ENCODE results near the gene TANGO2.

Gene TANGO2

DNA sequence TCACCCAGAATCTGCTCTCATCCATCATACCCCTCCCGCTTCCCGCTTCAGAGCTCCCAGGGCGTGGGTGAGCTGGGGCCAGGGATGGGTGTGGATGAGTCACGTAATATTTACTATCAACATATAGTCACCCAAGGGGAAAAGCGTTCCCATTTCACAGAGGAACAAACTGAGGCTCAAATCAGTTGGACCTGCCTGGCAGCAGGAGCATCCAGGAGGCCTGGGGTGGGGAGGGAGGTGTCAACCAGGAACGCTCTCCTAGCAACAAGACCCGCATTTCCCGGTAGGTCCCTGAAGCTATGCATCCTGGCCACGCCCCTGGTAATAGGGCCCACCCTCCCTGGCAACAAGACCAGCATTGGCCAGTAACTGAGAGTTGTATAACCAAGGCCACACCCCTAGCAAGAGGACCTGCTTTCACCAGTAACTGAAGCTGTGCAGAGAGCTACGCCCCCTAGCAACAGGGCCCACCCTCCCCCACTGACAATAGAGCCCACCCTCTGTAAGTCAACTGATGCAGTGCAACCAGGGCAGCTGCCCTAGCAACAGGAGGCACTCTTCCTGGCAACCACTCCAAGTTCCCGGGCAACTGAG is 46.5 kb upstream of the TANGO2 start:
- H3K4me2 ChIP-seq (ENCODE audit: low read length) = peak overlapping the region; percentile 43; the same call in 1 of the 2 replicates
- no peaks in the 10 kb centered on the region for H3K79me2 ChIP-seq (ENCODE audit: insufficient read depth, low read length)
- no peaks in the 10 kb centered on the region for H3K36me3 ChIP-seq (ENCODE audit: insufficient read depth, low read length)
- H2AFZ ChIP-seq (ENCODE audit: low read length) = no peak overlapping the region
- no peaks in the 10 kb centered on the region for H3K9me2 ChIP-seq (ENCODE audit: low read depth, low read length)
- H3K4me3 ChIP-seq (ENCODE audit: low read depth, low read length, poor library complexity, severe bottlenecking) = peak overlapping the region; percentile 30
- no peaks in the 10 kb centered on the region for H3F3A ChIP-seq (ENCODE audit: insufficient read depth, low read length)
- no peaks in the 10 kb centered on the region for H3K9me3 ChIP-seq (ENCODE audit: low read length)
- no peaks in the 10 kb centered on the region for H4K20me1 ChIP-seq (ENCODE audit: insufficient read depth, low read length)
- no peak for TF ChIP-seq EZH2 (IDR thresholded peaks at IDR 0.05; ENCODE audit: borderline replicate concordance, low read length)
- TF ChIP-seq, protein P1, sequence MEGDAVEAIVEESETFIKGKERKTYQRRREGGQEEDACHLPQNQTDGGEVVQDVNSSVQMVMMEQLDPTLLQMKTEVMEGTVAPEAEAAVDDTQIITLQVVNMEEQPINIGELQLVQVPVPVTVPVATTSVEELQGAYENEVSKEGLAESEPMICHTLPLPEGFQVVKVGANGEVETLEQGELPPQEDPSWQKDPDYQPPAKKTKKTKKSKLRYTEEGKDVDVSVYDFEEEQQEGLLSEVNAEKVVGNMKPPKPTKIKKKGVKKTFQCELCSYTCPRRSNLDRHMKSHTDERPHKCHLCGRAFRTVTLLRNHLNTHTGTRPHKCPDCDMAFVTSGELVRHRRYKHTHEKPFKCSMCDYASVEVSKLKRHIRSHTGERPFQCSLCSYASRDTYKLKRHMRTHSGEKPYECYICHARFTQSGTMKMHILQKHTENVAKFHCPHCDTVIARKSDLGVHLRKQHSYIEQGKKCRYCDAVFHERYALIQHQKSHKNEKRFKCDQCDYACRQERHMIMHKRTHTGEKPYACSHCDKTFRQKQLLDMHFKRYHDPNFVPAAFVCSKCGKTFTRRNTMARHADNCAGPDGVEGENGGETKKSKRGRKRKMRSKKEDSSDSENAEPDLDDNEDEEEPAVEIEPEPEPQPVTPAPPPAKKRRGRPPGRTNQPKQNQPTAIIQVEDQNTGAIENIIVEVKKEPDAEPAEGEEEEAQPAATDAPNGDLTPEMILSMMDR (IDR thresholded peaks at IDR 0.05; ENCODE audit: low read length) = no peak
- no peak overlapping the region for H3K9ac ChIP-seq (ENCODE audit: low read length)
- H3K27me3 ChIP-seq (ENCODE audit: insufficient read depth, low read length) = peaks cover 3% of the 10 kb centered on the region; the same call in 1 of the 2 replicates
- H3K4me1 ChIP-seq (ENCODE audit: insufficient read depth, low read length, severe bottlenecking) = peaks cover 13% of the 10 kb centered on the region
- no peak overlapping the region for H3K27ac ChIP-seq (ENCODE audit: low read depth, low read length, poor library complexity, severe bottlenecking)

DNA sequence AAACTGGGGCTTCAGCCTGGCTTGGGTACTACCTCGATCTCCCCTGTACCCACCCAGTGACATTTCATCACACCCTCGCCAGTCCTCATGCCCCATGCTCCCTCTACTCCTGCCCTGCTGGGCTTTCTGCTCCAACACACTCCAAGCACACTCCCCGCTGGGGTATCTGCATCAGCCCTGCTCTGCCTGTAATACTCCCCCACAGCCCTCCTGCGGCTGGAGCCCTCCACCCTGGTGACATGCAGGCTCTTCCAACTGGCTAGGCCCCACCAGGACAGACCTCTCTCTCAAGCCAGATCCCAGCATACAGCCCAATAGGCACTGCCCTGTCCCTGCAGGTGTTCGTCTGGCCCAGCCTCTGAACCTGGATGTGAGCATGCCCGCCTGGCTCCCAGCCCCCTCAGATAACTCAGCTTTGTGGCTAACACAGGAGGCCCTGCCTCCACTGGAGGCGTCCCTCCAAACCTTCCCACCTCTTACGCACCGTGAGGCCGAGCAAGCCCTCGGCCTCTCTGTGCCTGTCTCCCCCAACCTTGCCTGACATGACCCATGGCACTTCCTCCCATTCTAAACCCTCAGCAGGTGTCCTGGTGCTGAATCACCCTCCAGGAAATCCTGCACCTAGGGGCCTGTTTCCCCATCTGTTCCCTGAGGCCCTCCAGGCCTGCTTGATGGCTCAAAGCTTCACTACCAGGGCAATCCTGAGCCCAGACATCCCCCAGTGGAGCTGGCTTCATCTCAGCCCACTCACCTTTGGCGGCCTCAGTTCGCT is 45.8 kb upstream of the TANGO2 start:
- Histone ChIP-seq H3K9me2 (ENCODE audit: low read depth, low read length) (no peaks in the 10 kb centered on the region), H3K4me1 (ENCODE audit: insufficient read depth, low read length, severe bottlenecking) (peaks cover 13% of the 10 kb centered on the region), H3K27ac (ENCODE audit: low read depth, low read length, poor library complexity, severe bottlenecking) (no peak overlapping the region), H4K20me1 (ENCODE audit: insufficient read depth, low read length) (no peaks in the 10 kb centered on the region), H3K9ac (ENCODE audit: low read length) (no peak overlapping the region), H3F3A (ENCODE audit: insufficient read depth, low read length) (no peaks in the 10 kb centered on the region), H3K4me3 (ENCODE audit: low read depth, low read length, poor library complexity, severe bottlenecking) (no peak overlapping the region), H3K27me3 (ENCODE audit: insufficient read depth, low read length) (peaks cover 3% of the 10 kb centered on the region; the same call in 1 of the 2 replicates), H3K9me3 (ENCODE audit: low read length) (no peaks in the 10 kb centered on the region), H3K36me3 (ENCODE audit: insufficient read depth, low read length) (no peaks in the 10 kb centered on the region), H3K79me2 (ENCODE audit: insufficient read depth, low read length) (no peaks in the 10 kb centered on the region), H2AFZ (ENCODE audit: low read length) (no peak overlapping the region), H3K4me2 (ENCODE audit: low read length) (no peak overlapping the region)
- TF ChIP-seq, protein P1 (IDR thresholded peaks at IDR 0.05; ENCODE audit: low read length) = no peak
- no peak for TF ChIP-seq EZH2 (IDR thresholded peaks at IDR 0.05; ENCODE audit: borderline replicate concordance, low read length)

DNA sequence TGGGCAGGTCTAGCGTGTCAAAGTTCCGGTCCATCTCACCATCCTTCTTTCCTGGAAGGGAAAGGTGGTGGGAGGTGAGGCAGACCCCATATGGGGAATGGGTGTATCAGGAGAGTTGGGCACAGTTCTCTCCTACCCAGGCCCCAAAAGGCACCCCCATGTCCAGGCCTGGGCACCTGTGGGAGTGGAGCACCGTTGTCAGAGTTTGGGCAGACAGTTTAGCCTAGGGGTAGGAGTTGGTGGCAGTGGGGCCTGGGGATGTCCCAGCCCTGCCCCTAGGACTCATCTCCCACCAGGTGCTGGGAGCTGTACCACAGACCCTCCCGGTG is 45.2 kb upstream of the TANGO2 start:
- H3K79me2 ChIP-seq (ENCODE audit: insufficient read depth, low read length) = no peaks in the 10 kb centered on the region
- H3F3A ChIP-seq (ENCODE audit: insufficient read depth, low read length) = no peaks in the 10 kb centered on the region
- no peaks in the 10 kb centered on the region for H3K9me3 ChIP-seq (ENCODE audit: low read length)
- TF ChIP-seq EZH2 (IDR thresholded peaks at IDR 0.05; ENCODE audit: borderline replicate concordance, low read length) = no peak
- TF ChIP-seq, protein P1 (IDR thresholded peaks at IDR 0.05; ENCODE audit: low read length) = no peak
- no peak overlapping the region for H3K4me3 ChIP-seq (ENCODE audit: low read depth, low read length, poor library complexity, severe bottlenecking)
- peaks cover 13% of the 10 kb centered on the region for H3K4me1 ChIP-seq (ENCODE audit: insufficient read depth, low read length, severe bottlenecking)
- H4K20me1 ChIP-seq (ENCODE audit: insufficient read depth, low read length) = no peaks in the 10 kb centered on the region
- H3K27me3 ChIP-seq (ENCODE audit: insufficient read depth, low read length) = peaks cover 3% of the 10 kb centered on the region; the same call in 1 of the 2 replicates
- H3K9ac ChIP-seq (ENCODE audit: low read length) = no peak overlapping the region
- no peak overlapping the region for H3K27ac ChIP-seq (ENCODE audit: low read depth, low read length, poor library complexity, severe bottlenecking)
- H3K36me3 ChIP-seq (ENCODE audit: insufficient read depth, low read length) = no peaks in the 10 kb centered on the region
- H2AFZ ChIP-seq (ENCODE audit: low read length) = no peak overlapping the region
- no peak overlapping the region for H3K4me2 ChIP-seq (ENCODE audit: low read length)
- H3K9me2 ChIP-seq (ENCODE audit: low read depth, low read length) = no peaks in the 10 kb centered on the region
